Stimulated activated CD4-positive, alpha-beta T cell treated with anti-CD3 and anti-CD28 coated beads, Interleukin-1b, Interleukin-23, amount 100 ng/mL, for 24 hours (primary cell): ENCODE measurements around the gene PGAP3.

Experiments used
- DNase-seq, 4 experiments: peaks; one replicate each; pipeline ENCODE4 v3.0.0-alpha.2; 2020; ENCODE audit warnings: low read depth in 4 of 4, low spot score in 1 of 4

Gene PGAP3

DNA sequence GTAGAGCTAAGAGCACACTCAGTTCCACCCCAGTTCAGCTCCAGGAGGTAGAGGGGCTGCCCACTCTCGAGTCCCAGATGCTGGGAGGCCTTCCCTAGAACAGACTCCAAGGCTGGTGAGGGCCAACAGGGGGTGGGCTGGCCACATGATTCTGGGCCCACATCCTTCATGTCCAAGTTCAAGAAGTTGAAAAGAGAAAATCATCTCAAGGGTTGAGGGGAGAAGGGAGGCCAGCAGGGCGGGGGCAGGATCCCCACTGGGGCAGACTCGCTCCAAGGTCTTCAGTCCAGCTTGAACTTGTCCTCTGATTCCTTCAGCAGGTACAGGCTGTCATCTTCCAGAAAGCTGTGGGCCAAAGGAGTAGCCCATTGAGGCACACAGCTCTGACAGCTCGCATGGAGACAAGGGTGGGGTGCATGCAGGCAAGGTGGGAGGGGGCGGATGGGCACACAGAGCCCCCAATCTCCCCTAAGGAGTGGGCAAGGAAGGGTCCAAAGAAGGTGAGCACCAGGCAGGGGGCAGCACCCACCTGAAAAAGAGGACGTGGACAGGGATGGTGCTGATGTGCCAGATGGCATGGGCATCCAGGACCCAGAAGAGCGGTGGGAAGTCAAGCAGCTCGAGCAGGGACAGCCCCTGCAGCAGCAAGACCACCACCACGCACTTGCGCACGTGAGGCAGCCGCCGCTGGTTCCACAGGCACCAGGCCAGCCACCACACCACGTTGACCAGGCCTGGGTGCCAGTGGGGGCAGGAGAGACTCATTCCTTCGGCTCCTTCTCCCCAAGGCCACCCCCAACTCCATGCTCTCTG is 15.1 kb downstream of the PGAP3 start:
- no peak for DNase-seq

- DNase-seq, result no peak
These were observed 16.0 kb downstream of the PGAP3 start for GRCh38 chr17:39671651-39672521.

DNA sequence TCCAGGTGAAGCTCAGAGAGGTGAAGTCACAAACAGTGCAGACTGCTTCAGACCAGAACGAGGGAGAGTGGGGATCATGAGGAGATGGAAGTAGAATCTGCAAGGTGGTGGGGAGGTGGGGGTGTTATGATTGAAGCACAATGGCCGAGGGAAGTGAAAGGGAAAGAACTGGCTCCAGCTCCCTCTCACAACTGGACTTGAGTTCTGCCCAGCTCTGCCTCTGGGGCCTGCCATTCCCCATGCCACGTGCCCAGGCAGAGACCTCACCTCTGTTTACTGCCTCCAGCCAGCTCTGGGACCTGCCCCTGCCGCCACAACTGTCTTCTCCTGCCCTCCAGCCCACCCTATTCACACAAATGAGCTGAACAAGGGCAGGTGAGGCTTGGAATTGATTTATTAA is 17.1 kb downstream of the PGAP3 start:
- DNase-seq, result no peak

GRCh38 chr17:39669897-39670735 is 17.7 kb downstream of the PGAP3 start:
- DNase-seq, result no peak

DNA sequence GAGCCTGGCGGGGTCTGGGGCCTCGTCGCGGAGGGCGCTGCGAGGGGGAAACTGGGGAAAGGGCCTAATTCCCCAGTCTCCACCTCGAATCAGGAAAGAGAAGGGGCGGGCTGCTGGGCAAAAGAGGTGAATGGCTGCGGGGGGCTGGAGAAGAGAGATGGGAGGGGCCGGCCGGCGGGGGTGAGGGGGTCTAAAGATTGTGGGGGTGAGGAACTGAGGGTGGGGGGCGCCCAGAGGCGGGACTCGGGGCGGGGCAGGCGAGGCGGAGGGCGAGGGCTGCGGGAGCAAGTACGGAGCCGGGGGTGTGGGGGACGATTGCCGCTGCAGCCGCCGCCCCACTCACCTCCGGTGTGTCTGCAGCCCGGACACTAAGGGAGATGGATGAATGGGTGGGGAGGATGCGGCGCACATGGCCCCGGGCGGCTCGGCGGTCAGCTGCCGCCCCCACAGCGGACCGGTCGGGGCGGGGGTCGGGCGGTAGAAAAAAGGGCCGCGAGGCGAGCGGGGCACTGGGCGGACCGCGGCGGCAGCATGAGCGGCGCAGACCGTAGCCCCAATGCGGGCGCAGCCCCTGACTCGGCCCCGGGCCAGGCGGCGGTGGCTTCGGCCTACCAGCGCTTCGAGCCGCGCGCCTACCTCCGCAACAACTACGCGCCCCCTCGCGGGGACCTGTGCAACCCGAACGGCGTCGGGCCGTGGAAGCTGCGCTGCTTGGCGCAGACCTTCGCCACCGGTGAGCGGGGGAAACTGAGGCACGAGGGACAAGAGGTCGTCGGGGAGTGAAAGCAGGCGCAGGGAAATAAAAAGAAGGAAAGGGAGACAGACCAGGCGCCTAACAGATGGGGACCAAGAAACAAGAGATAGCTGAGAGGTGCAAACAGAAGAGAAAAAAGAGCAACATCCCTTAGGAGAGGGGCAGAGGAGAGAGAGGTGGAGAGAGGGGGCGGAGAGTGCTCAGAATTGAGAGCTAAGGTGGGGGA is 19.6 kb downstream of the PGAP3 start, which contains the start of gene PNMT:
Gene PNMT (plus strand): TSS at position 509 of the 980 bp plus-strand sequence. CDS start 23 bp downstream, at position 532.
- peak; percentile 35 to 71 (median 55) for DNase-seq

DNA sequence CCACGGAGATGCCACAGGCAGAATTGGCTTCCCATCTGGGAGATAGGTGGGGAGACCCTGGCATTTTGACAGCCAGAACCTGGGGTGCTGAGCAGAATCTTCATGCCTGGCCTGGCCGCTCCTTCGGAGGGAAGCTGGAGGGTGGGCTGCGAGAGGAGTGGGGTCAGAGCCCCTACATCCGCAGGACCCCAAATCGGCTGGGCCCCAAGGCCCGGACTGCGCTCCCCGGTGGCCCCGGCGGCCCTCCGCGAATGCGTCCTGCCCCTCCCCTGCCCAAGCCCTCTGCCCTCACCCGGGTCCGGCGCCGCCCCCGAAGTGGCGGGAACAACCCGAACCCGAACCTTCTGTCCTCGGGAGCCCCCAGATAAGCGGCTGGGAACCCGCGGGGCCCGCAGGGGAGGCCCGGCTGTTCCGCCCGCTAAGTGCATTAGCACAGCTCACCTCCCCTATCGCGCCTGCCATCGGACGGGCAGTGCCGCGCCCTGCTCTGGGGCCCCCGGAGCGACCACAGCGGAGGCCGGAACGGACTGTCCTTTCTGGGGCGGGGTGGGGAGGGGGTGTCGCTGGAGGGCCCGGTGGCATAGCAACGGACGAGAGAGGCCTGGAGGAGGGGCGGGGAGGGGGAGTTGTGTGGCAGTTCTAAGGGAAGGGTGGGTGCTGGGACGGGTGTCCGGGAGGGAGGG is 20.5 kb downstream of the PGAP3 start:
- no peak for DNase-seq

GRCh38 chr17:39666601-39667261 is 21.1 kb downstream of the PGAP3 start:
- no peak for DNase-seq

- DNase-seq, result no peak
These were observed 21.6 kb downstream of the PGAP3 start for GRCh38 chr17:39666231-39666600.

- DNase-seq, result no peak
These were observed 22.1 kb downstream of the PGAP3 start for GRCh38 chr17:39665642-39666224.

GRCh38 chr17:39664581-39665561 is 23.0 kb downstream of the PGAP3 start, which contains the start of gene TCAP:
Gene TCAP (plus strand): TSS chr17:39665349. CDS start chr17:39665360, 11 bp downstream.
- no peak for DNase-seq

DNA sequence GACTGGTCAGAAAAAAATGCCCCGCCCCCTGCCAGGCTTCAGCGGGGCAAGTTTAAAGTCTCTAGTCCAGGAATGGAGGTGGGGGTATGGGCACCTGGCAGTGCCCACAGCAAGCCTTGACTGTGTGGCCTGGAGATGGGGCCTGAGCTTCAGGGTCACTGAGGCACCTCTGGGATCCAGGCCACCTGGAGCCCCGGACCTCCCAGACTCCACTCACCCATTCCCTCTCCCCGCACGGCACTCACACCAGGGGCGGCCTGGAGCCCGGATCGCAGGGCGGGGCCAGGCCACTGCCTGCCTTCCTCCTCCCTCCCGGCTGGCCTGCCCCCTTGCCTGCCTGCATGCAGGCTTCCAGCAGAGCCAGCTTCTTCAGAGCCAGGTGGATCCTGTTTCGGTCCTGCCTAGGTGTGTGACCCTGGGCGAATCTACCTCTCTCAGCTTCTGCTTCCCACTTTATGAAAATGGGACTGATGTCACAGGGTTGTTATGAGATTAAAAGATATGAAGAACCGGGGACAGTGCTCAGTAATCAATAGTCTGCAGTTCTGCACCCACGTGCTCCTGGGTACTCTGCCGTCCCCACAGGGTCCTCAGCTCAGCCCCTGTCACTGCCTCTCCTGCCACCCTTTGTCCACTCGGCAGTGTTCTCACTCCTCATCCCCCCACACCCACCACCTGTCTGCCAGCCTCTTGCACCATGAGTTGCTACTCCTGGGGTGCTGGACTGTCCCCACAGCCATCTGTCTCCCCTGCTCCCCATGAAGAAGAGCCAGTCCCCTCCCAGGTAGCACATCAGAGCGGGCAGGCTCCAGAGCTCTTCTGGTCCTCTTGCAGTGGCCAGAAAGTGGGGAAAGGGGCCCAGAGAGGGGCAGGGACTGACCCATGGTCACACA is 23.9 kb downstream of the PGAP3 start:
- no peak for DNase-seq

GRCh38 chr17:39663340-39663687 is 24.5 kb downstream of the PGAP3 start:
- DNase-seq, result no peak

GRCh38 chr17:39662551-39663339 is 25.1 kb downstream of the PGAP3 start:
- no peak for DNase-seq

DNA sequence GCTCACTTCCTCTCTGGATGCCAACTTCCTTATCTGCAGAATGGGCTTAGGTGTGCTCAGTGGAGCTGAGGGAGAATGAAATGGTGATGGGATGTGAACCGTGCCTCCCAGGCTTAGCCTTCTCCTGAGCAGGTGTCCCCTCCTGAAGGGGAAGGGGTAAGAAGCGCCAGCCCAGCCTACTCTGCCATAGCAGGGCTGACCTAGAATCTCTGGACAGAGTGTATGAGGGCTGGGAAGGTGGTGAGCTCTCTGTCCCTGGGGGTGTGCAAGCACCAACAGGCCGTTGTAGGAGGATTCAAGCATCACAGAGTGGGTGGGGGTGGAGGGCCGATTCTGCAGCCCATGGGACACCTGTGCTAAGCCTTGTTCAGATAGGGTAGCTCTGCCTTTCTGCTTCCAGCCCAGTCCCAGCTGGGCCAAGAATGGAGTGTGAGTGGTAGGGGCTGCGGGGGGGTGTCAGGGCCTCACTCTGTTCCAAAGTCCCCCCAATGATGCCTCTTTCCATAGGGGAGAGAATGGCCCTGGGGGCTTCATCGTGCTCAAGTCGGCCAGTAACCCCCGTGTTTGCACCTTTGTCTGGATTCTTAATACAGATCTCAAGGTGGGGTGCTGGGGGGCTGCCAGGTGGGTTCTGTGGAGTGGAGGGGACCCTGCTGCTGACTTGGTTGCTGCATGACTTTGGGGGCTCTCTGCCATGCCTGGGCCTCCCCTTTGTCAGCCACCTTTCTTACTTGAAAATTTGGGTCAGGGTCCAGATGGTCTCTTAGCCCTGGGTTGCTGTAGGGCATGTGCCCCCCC is 25.9 kb downstream of the PGAP3 start:
- no peak for DNase-seq
